IPS-18a (cell line): ENCODE measurements around the gene S100A10.
A peak's percentile ranks its signal among the peaks of the same experiment; 100 is the strongest.

Experiments
- H3K27ac ChIP-seq: one replicate; pipeline ENCODE4 v1.5.1; 2013; ENCODE audit warnings: low read length
- H3K27me3 ChIP-seq: one replicate; pipeline ENCODE4 v1.6.1; 2013; ENCODE audit warnings: mild to moderate bottlenecking, low read length; ENCODE audit not compliant: control insufficient read depth, insufficient read depth
- H3K36me3 ChIP-seq: one replicate; pipeline ENCODE4 v1.6.1; 2013; ENCODE audit warnings: low read depth, low read length; ENCODE audit not compliant: control insufficient read depth
- H3K4me1 ChIP-seq: one replicate; pipeline ENCODE4 v1.6.1; 2013; ENCODE audit warnings: low read depth, low read length; ENCODE audit not compliant: control insufficient read depth
- H3K4me3 ChIP-seq: one replicate; pipeline ENCODE4 v1.5.1; 2013; ENCODE audit warnings: low read length
- H3K9ac ChIP-seq: one replicate; pipeline ENCODE4 v1.6.1; 2013; ENCODE audit warnings: mild to moderate bottlenecking, low read length, moderate library complexity
- H3K9me3 ChIP-seq: one replicate; pipeline ENCODE4 v1.6.1; 2013; ENCODE audit warnings: low read depth, low read length; ENCODE audit not compliant: control insufficient read depth

Gene S100A10

GRCh38 chr1:151952811-151953210 lies 40.8 kb downstream of the S100A10 start:
- H3K9ac ChIP-seq = no peak overlapping the region
- H3K4me3 ChIP-seq = no peak overlapping the region
- H3K27me3 ChIP-seq = no peaks in the 10 kb centered on the region

GRCh38 chr1:151949371-151950193 lies 44.1 kb downstream of the S100A10 start:
- H3K9ac ChIP-seq = no peak overlapping the region
- H3K4me1 ChIP-seq = no peaks in the 10 kb centered on the region
- no peaks in the 10 kb centered on the region for H3K36me3 ChIP-seq
- H3K27ac ChIP-seq = no peak overlapping the region
- H3K9me3 ChIP-seq = no peaks in the 10 kb centered on the region
- H3K4me3 ChIP-seq = no peak overlapping the region
- no peaks in the 10 kb centered on the region for H3K27me3 ChIP-seq

More at GRCh38 chr1:151952811-151953210, 40.8 kb downstream of the S100A10 start:
- Histone ChIP-seq H3K9me3 (no peaks in the 10 kb centered on the region), H3K4me1 (no peaks in the 10 kb centered on the region), H3K36me3 (no peaks in the 10 kb centered on the region), H3K27ac (no peak overlapping the region)

- Histone ChIP-seq H3K27me3 (no peaks in the 10 kb centered on the region), H3K9ac (no peak overlapping the region), H3K4me1 (no peaks in the 10 kb centered on the region), H3K27ac (no peak overlapping the region), H3K4me3 (no peak overlapping the region), H3K36me3 (no peaks in the 10 kb centered on the region), H3K9me3 (no peaks in the 10 kb centered on the region)
These were observed 45.2 kb downstream of the S100A10 start for GRCh38 chr1:151948506-151948905.

GRCh38 chr1:151947140-151947539 lies 46.5 kb downstream of the S100A10 start:
- Histone ChIP-seq H3K27ac (no peak overlapping the region), H3K36me3 (no peaks in the 10 kb centered on the region), H3K4me3 (no peak overlapping the region), H3K9ac (no peak overlapping the region), H3K4me1 (no peaks in the 10 kb centered on the region), H3K9me3 (no peaks in the 10 kb centered on the region), H3K27me3 (no peaks in the 10 kb centered on the region)

- H3K9ac ChIP-seq = peak overlapping the region; percentile 28
- no peaks in the 10 kb centered on the region for H3K9me3 ChIP-seq
- H3K4me1 ChIP-seq = no peaks in the 10 kb centered on the region
These were observed 47.6 kb downstream of the S100A10 start for GRCh38 chr1:151945725-151946722.

GRCh38 chr1:151944857-151945575 lies 48.6 kb downstream of the S100A10 start:
- H3K4me1 ChIP-seq = no peaks in the 10 kb centered on the region
- no peak overlapping the region for H3K27ac ChIP-seq
- no peak overlapping the region for H3K4me3 ChIP-seq
- peak overlapping the region; percentile 28 for H3K9ac ChIP-seq
- no peaks in the 10 kb centered on the region for H3K36me3 ChIP-seq
- no peaks in the 10 kb centered on the region for H3K9me3 ChIP-seq
- no peaks in the 10 kb centered on the region for H3K27me3 ChIP-seq

More at GRCh38 chr1:151945725-151946722, 47.6 kb downstream of the S100A10 start:
- no peak overlapping the region for H3K4me3 ChIP-seq
- H3K27ac ChIP-seq = peak overlapping the region; percentile 37
- no peaks in the 10 kb centered on the region for H3K27me3 ChIP-seq
- no peaks in the 10 kb centered on the region for H3K36me3 ChIP-seq

GRCh38 chr1:151944126-151944856 lies 49.4 kb downstream of the S100A10 start:
- Histone ChIP-seq H3K4me3 (no peak overlapping the region), H3K36me3 (no peaks in the 10 kb centered on the region), H3K9me3 (no peaks in the 10 kb centered on the region), H3K4me1 (no peaks in the 10 kb centered on the region), H3K27me3 (no peaks in the 10 kb centered on the region), H3K9ac (no peak overlapping the region), H3K27ac (no peak overlapping the region)

GRCh38 chr1:151943591-151943990 lies 50.1 kb downstream of the S100A10 start:
- H3K9me3 ChIP-seq = no peaks in the 10 kb centered on the region
- H3K27me3 ChIP-seq = no peaks in the 10 kb centered on the region
- no peak overlapping the region for H3K27ac ChIP-seq
- no peaks in the 10 kb centered on the region for H3K4me1 ChIP-seq
- H3K36me3 ChIP-seq = no peaks in the 10 kb centered on the region
- no peak overlapping the region for H3K9ac ChIP-seq
- H3K4me3 ChIP-seq = no peak overlapping the region

GRCh38 chr1:151942882-151943281 lies 50.8 kb downstream of the S100A10 start:
- Histone ChIP-seq H3K4me3 (no peak overlapping the region), H3K9ac (no peak overlapping the region), H3K4me1 (no peaks in the 10 kb centered on the region), H3K27me3 (no peaks in the 10 kb centered on the region), H3K9me3 (no peaks in the 10 kb centered on the region), H3K27ac (no peak overlapping the region), H3K36me3 (no peaks in the 10 kb centered on the region)

- H3K27me3 ChIP-seq = no peaks in the 10 kb centered on the region
- no peak overlapping the region for H3K4me3 ChIP-seq
- no peaks in the 10 kb centered on the region for H3K9me3 ChIP-seq
- H3K36me3 ChIP-seq = no peaks in the 10 kb centered on the region
- no peaks in the 10 kb centered on the region for H3K4me1 ChIP-seq
- no peak overlapping the region for H3K27ac ChIP-seq
- no peak overlapping the region for H3K9ac ChIP-seq
These were observed 53.1 kb downstream of the S100A10 start for GRCh38 chr1:151940541-151940940.
